EL (cell line): Measurements from ENCODE around the gene DRC1.
"Not testable (repeated sequence)": the region's sequence is repeated elsewhere in the genome, so short reads cannot be mapped to it uniquely, and the experiment has no call there.

Experiments used
- DNase-seq: peaks from one replicate; pipeline ENCODE4 v3.0.0-alpha.2; 2016

DRC1 gene

DNA sequence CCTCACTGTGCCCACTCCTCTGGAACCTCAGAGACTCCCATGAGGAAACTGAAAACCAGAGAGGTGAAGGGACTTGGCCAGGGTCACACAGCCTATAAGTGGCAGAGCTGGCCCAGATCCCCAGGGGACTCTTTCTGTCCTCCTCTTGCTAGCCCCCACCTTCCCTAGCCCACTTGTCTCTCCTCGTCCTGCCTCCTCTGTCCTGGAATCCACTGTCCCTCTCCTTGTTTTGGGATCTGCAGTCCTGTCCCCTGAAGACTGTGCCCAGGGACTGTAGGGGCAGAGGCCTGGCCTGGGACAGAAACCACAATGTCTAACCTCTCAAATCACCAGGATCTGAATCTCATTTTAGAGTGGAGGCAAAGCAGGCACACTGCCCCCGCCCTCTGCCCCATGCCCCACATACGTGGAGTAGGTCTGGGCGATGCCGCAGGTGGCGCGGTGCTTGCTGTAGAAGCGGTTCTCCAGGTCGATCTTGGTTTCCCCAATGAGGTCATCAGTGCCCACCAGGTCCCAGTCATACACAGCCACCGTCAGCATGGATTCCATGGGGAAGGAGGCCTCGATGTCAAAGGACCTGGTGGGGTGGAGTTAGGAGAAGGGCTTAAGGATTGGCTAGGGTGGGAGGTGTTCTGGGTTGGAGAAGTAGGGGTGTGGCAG lies 63.7 kb downstream of the DRC1 start:
- DNase-seq, result no peak

DNA sequence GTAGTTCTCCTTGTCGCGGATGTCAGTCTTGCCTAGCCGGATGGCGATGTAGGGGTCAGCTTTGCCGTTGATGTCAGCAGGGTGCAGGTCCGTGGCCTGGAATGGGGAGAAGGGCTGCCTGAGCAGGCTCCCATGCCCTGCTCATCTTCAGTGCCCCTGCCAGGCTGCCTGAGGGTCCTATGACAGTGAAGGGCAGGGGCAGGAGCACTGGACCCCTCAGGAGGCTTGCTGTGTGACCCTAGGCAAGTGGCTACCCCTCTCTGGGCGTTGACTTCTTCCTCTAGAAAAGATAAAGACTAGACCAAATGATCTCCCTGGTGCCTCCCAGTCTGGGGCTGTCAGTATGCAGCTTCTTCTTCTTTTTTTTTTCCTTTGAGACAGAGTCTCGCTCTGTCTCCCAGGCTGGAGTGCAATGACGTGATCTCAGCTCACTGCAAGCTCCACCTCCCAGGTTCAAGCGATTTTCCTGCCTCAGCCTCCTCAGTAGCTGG lies 64.3 kb downstream of the DRC1 start:
- no peak for DNase-seq

- DNase-seq, result no peak
Measured at GRCh38 chr2:26466662-26467310, 65.1 kb downstream of the DRC1 start.

DNA sequence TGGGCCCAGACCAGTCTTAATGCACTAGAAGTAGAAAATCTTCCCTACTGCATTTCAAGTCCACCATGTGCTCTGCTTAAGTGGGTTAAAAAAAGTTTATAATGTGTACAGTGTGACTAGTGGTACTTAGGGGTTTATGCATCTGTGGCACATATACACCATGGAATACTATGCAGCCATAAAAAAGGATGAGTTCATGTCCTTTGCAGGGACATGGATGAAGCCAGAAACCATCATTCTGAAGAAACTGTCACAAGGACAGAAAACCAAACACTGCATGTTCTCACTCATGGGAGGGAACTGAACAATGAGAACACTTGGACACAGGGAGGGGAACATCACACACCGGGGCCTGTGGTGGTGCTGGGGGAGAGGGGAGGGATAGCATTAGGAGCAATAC lies 66.8 kb downstream of the DRC1 start:
- not testable (repeated sequence) for DNase-seq

- peak; percentile 52 for DNase-seq
Measured at GRCh38 chr2:26469092-26469710, 67.5 kb downstream of the DRC1 start.

- no peak for DNase-seq
Measured at GRCh38 chr2:26469955-26470354, 68.2 kb downstream of the DRC1 start.

DNA sequence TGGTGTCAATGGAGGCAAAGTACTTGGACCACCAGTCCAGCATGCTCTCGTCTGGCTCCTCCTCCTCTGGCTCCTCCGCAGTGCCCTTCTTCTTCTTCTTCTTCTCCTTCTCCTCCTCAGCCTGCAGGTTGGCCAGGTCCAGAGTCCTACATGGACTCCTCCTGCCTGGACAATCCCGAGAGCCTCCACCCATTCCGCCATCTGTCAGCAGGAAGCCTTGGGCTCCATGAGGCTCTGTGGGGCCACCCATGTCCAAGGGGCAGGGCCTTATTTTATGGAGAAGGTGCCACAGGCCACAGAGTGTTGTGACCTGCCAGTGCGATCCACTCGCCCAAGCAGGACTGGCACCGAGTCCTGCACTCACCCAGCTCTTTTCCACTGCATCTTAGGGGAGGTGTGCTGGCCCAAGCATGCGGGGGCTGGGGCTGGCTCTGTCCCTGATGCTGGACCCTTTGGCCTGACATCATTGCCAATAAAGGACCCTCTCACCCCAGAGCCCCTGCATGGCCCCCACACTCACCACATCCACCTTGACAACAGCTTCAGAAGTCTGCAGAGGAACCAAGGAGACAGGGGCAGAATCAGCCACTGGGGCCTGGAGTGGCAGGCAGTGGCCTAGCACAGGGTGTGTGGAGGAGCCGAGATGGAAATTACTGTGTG lies 69.0 kb downstream of the DRC1 start:
- no peak for DNase-seq

DNA sequence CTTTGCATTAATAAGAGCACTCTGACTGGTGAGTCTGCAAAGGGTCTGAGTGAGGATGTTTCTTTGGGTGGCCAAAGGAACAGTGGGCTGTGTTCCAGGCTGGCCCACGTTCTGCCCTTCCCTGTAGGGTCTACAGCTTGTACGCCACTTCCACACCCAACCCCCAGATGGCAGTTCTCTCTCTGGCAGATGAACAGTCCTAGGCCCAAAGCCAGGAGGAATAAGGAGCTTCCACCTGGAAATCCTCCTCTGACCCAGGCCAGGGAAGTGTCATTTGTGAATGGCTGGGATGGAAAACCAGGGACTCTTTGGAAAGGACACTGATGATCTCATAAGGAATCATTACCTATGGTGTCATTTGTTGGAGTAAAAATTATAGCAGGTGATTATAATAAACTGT lies 69.6 kb downstream of the DRC1 start:
- no peak for DNase-seq

DNA sequence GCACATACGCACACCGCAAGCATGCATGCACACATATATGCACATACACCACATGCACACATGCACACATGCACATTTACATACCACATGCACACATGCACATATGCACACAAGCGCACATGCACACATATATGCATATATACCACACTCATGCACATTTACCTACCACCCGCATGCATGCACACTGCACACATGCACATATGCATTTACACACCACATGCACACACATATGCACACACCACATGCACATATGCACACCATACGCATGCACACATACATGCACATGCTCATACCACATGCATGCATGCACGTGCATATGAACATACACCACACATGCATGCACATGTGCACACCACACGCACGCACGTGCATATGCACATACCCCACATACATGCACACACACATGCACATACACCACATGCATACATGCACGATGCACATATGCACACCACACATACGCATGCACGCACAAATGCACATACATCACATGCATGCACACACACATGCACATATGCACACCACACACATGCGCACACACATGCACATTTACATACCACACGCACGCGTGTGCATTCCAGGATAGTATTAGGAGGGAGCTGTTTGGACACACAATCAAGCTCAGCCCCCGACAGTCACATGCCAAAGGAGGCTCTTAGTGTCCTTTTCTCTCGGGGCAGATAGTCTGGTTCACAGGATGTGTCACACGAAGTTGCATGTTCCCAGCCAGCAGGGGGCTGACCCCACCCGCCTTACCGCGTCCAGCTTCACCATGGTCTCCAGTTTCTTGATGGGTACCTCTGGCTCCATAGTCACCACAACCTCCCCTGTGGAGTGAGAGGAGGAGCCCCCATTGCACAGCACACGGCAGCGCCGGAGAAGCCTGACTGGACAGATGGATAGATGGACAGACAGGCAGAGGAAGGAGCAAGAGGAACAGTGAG lies 70.3 kb downstream of the DRC1 start:
- DNase-seq, result no peak

DNA sequence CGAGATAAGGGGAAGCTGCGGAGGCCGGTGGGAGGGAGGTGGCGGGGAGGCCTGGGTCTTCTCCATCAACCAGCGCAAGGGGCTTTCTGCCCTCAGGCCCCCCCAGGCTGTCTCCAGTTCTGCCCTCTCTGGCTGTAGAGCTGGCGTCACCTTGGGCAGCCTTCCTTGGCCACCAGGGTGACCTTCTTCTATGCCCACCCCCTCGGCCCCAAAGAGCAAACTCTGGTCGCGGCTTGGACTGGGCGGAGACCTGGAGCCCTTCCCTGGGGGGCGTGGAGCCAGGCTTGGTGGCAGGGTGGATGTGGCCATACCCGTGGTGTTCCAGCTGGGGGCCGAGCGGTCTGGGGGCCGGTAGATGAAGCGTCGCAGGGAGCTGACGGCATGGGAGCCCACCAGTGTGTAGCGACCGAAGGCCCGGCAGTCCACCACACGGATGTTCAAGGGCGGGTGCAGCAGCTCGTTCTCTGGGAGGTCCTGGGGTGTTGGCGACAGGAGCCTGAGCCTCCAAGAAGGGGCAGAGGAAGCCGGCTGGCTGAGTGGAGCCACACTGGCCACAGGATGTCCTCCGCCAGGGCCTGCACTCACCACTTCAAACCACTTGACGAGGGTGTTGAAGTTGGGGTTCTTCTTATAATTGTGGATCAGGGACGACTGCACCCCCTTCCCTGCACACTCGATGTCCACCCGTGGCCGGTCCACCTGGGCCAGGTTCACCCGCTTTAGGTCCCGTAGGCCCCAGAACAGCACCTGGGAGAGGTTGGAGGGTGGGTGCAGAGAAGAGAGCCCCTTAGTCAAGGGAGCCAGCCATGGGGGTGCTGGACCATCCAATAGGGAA lies 71.3 kb downstream of the DRC1 start:
- no peak for DNase-seq

GRCh38 chr2:26473796-26474195 lies 72.1 kb downstream of the DRC1 start:
- DNase-seq, result no peak

DNA sequence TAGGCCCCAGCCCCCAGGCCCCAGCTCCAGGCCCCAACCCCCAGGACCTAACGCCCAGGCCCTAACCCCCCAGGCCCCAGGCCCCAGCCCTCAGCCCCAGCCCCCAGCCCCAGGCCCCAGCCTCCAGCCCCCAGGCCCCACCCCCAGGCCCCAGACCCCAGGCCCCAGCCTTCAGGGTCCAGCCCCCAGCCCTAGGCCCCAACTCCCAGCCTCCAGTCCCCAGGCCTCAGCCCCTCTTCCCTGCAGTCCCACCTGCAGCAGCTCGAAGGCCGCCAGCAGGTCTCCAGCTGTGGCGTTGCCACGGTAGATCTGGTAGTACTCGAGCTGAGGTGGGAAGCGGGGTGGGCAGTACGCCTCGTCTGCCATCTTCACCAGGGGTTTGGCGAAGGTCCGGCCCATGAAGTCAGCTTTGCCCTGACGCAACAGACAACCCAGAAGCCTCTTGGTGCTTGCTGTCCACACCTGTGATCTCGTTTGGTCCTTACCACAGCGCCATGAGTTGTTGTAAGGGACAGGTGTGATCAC lies 72.6 kb downstream of the DRC1 start:
- no peak for DNase-seq

DNA sequence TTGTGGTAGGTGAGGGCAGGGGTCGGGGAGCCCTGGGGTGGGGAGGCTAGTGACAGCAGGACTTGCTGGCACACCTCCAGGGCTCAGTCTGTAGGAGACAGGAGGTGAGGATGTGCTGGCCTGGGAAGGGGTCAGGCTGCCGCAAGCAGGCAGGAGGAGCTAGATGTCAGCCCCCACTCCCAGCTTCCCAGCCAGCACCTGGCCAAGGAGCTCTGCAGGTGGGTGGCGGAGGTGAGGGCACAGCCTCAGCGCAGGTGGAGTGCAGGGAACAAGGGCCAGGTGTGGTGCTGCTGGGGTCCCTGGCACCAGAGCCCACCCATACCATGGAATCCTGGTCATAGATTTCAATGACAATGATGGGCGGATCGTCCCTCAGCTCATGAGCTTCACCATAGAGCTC lies 73.3 kb downstream of the DRC1 start:
- DNase-seq, result no peak

DNA sequence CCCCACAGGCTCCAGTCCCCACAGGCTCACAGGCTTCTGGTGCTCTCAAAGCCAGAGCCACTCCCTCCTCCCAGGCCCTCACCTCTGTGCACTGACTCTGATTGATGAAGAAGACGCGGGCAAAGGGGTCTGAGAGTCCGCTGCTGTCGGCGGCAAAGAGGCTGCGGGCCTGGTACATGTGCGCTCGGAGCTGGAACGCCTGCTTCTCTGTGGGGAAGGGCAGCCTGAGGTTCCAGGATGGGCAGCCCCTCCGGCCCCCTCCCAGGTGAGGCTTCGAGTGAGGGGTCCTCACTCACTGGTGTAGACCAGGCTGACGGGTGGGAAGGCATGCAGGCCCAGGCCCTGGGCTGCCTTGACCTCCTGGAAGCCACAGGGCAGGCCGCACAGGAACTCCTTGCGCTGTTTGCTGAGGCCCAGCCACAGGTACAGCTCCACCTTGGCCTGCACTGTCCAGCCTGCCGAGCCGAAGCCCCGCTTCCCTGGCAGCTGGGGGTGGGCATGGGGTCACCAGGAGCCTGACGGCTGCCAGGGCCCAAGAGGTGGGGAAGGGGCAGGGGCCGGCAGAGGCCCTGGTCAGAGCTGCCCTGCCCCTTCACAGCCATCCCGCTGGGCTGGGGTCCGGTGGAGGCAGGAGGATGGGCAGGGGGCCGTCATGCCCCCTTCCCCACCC lies 74.2 kb downstream of the DRC1 start:
- no peak for DNase-seq

GRCh38 chr2:26477126-26477910 lies 75.6 kb downstream of the DRC1 start:
- DNase-seq, result peak; percentile 9

GRCh38 chr2:26477911-26478253 lies 76.2 kb downstream of the DRC1 start, which contains the start of gene OTOF:
OTOF (minus strand) TSS chr2:26478124.
- peak; percentile 92 for DNase-seq

DNA sequence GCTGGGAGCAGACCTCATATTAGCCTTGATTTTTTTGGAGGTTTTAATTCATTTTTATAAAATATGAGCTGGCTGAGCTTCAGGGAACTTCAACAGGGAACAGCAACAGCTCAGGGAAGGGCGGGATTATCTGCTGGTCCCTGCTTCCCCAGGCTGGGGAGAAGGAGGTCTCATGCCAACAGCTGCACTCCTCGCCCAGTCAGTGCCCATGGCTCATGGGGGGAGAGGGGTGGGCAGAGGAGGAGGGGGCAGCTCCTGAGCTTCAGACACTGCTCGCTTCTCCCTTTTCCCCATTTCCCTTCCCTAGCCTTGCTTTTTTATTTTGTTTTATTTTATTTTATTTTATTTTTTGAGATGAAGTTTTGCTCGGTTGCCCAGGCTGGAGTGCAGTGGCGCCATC lies 76.6 kb downstream of the DRC1 start:
- no peak for DNase-seq

DNA sequence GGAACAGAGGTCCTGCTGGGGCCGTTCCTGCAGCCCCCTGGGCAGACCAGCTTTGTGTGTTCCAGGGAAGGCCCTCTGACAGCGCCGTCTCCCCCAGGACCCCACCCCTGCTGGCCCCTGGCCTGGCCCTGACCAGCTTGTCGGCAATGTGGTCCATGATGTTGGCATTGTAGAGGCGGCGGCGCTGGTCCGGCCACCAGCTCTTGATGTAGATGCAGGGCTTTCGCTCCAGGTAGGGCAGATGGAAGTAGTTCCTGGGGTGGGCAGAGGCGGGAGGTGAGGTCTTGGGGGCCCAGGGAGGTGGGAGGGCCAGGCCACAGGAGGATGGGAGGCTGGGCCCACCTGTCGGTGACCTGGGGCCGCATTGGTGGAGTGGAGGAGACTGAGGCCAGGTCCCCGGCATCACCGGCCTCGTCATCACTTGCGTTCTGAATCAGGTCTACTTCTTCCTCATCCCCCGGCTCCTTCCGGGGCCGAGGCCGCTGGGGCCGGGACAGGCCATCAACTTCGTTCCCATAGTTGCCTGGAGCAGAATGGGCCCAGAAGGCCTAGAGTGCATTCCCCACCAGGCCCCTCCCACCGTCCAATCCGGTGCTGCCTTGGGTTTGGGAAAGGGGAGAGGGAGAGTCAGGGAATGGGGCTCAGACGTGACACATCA lies 77.5 kb downstream of the DRC1 start:
- no peak for DNase-seq

DNA sequence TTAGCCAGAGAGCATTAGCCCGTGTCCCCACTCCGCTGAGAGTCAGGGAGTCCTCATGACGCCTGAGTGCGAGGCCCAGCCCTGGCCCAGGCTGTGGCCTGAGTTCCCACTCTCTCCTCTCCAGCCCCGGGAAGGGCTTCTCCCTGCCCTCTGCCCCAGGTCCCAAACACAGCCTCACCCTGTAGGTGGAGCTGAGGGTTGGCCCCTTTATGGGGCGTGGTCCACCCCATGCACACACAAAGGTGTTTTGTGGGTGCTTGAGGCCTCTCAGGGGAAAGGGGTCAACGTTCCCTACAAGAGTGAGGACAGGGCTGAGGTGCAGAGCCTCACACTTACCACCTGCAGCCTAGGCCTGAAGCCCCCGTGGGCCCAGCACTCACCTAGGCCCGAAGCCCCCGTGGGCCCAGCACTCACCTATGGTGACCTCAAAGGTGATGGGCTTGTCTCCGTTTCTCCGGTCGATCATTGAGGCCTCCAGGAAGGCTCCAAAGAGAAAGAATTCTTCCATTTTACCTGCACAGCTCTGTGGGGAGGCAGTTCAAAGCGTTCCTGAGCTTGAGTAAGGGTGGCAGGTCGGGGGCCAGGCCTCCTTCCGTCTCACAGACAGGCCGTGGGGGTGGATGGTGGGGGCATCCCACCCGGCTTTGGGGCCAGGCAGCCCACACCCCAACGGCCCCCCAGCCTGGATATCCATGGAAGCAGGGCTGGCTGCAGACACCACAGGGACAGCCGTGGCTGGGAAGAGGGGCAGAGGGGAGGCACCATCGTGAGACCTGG lies 78.3 kb downstream of the DRC1 start:
- DNase-seq, result no peak
